ENCODE data around the gene MINDY4. TPM values are rescaled to one million over a fixed set of nuclear protein-coding genes. Genes with fewer than 3 reads are reported as not detected.

Gene MINDY4
- total and polyA plus RNA-seq, 10 of the 15 experiments (the other 5 are each of a cell fraction or from before 2014, with no cell fraction given) = 0.10 to 0.90 (median 0.40) TPM

DNA sequence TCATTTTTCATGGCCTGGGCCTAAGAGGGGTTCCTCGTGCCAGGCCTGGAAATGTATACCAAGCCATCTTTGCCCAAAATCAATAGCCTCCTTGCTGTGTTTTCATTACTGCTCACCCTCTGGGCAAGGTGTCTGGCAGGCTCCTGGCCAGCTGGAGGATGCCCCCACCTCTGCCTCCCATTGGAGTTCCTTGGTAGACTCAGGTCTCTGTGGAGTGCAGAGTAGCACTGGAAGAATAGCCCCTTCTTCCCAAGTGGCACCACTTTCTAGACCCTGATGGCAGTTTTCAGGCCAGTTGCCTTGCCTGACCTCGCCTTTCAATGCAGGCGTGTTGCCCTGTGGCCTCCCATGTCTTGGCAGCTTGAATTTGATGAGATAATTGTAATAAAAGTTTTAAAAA is 84.7 kb downstream of the MINDY4 start (continued):
- no peak for TF ChIP-seq RCOR1 (conservative IDR thresholded peaks at IDR 0.05; ENCODE audit: low read depth, low read length)
- no peak for TF ChIP-seq SUPT20H (IDR thresholded peaks at IDR 0.05; ENCODE audit: borderline replicate concordance, control insufficient read depth, low read depth, low read length)
- TF ChIP-seq E2F4 (IDR thresholded peaks at IDR 0.05; ENCODE audit: low read depth, low read length) = no peak
- TF ChIP-seq, protein P1, sequence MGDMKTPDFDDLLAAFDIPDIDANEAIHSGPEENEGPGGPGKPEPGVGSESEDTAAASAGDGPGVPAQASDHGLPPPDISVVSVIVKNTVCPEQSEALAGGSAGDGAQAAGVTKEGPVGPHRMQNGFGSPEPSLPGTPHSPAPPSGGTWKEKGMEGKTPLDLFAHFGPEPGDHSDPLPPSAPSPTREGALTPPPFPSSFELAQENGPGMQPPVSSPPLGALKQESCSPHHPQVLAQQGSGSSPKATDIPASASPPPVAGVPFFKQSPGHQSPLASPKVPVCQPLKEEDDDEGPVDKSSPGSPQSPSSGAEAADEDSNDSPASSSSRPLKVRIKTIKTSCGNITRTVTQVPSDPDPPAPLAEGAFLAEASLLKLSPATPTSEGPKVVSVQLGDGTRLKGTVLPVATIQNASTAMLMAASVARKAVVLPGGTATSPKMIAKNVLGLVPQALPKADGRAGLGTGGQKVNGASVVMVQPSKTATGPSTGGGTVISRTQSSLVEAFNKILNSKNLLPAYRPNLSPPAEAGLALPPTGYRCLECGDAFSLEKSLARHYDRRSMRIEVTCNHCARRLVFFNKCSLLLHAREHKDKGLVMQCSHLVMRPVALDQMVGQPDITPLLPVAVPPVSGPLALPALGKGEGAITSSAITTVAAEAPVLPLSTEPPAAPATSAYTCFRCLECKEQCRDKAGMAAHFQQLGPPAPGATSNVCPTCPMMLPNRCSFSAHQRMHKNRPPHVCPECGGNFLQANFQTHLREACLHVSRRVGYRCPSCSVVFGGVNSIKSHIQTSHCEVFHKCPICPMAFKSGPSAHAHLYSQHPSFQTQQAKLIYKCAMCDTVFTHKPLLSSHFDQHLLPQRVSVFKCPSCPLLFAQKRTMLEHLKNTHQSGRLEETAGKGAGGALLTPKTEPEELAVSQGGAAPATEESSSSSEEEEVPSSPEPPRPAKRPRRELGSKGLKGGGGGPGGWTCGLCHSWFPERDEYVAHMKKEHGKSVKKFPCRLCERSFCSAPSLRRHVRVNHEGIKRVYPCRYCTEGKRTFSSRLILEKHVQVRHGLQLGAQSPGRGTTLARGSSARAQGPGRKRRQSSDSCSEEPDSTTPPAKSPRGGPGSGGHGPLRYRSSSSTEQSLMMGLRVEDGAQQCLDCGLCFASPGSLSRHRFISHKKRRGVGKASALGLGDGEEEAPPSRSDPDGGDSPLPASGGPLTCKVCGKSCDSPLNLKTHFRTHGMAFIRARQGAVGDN (IDR thresholded peaks at IDR 0.05) = no peak
- no peak for TF ChIP-seq EED (IDR thresholded peaks at IDR 0.05; ENCODE audit: low read depth)
- TF ChIP-seq YBX1 (IDR thresholded peaks at IDR 0.05) = no peak
- TF ChIP-seq ZNF217 (IDR thresholded peaks at IDR 0.05) = no peak
- no peak for TF ChIP-seq HCFC1 (IDR thresholded peaks at IDR 0.05; ENCODE audit: low read length)
- TF ChIP-seq CHD1 (IDR thresholded peaks at IDR 0.05; ENCODE audit: low read depth, low read length) = no peak

- SMC1A ChIA-PET (ENCODE audit: uncharacterized antibody, unreplicated experiment) = no interaction called here
- TF ChIP-seq TARDBP (IDR thresholded peaks at IDR 0.05; ENCODE audit: borderline replicate concordance) = no peak
- no peak for TF ChIP-seq POLR2AphosphoS2 (IDR thresholded peaks at IDR 0.05; ENCODE audit: low read depth, low read length)
- TF ChIP-seq ESRRA (IDR thresholded peaks at IDR 0.05; ENCODE audit: low read length) = no peak
- TF ChIP-seq, protein P2, sequence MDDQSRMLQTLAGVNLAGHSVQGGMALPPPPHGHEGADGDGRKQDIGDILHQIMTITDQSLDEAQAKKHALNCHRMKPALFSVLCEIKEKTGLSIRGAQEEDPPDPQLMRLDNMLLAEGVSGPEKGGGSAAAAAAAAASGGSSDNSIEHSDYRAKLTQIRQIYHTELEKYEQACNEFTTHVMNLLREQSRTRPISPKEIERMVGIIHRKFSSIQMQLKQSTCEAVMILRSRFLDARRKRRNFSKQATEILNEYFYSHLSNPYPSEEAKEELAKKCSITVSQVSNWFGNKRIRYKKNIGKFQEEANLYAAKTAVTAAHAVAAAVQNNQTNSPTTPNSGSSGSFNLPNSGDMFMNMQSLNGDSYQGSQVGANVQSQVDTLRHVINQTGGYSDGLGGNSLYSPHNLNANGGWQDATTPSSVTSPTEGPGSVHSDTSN (IDR thresholded peaks at IDR 0.05; ENCODE audit: insufficient replicate concordance, low read depth, low read length) = no peak
- TF ChIP-seq ZZZ3 (IDR thresholded peaks at IDR 0.05; ENCODE audit: control insufficient read depth, insufficient read length, low read depth) = no peak
- no peak for TF ChIP-seq ATF2 (IDR thresholded peaks at IDR 0.05; ENCODE audit: low read length)
- TF ChIP-seq RCOR1 (conservative IDR thresholded peaks at IDR 0.05; ENCODE audit: low read depth, low read length) = no peak
- TF ChIP-seq CEBPB (IDR thresholded peaks at IDR 0.05; ENCODE audit: borderline replicate concordance in 1 of 2, low read depth in 2 of 2, low read length in 2 of 2) = no peak
- no peak for TF ChIP-seq ATF7 (IDR thresholded peaks at IDR 0.05; ENCODE audit: low read depth)
These were observed 87.4 kb downstream of the MINDY4 start for GRCh38 chr7:30858576-30858975.

More at GRCh38 chr7:30858576-30858975, 87.4 kb downstream of the MINDY4 start:
- intact Hi-C loops (cut with micrococcal nuclease; ENCODE audit: unreplicated experiment) (no loop called here), in situ Hi-C loops (cut with MboI) (no loop called here)
- no peak overlapping the region for H3K4me3 ChIP-seq
- no peaks in the 10 kb centered on the region for H3K79me2 ChIP-seq (ENCODE audit: control insufficient read depth, insufficient read depth, low read length)
- no peak overlapping the region for H3K27ac ChIP-seq (ENCODE audit: control insufficient read depth, insufficient read depth)
- FAIRE-seq = no peak
- no peaks in the 10 kb centered on the region for H3K4me1 ChIP-seq (ENCODE audit: control insufficient read depth, insufficient read depth, low read length)
- H3K27me3 ChIP-seq (replicated peaks in 1 of 2; ENCODE audit: control insufficient read depth in 2 of 2, insufficient read depth in 2 of 2, low read length in 1 of 2) = no peaks in the 10 kb centered on the region
- ChIA-PET POLR2A (no interaction called here), CTCF (interaction anchor here (0.9 kb wide), 1 partner anchor 34 kb away, joined by 3 read pairs; no protein-coding TSS in a partner anchor), RAD21 (ENCODE audit: unreplicated experiment) (no interaction called here)
- DNase-seq (ENCODE audit: low read depth, low spot score) = no peak
- 38% methylated on average over 2 of the region's 2 CpGs for WGBS (ENCODE audit: insufficient coverage, insufficient replicate concordance, low lambda C conversion rate, missing lambda C conversion rate)
- H3K36me3 ChIP-seq (ENCODE audit: control insufficient read depth in 2 of 2, insufficient read depth in 2 of 2, low read length in 1 of 2) = no peaks in the 10 kb centered on the region
- H2AFZ ChIP-seq (ENCODE audit: control insufficient read depth, low read depth, low read length) = no peak overlapping the region
- no peak overlapping the region for H3K9ac ChIP-seq (ENCODE audit: control insufficient read depth, insufficient read depth, low read length)
- no peak overlapping the region for H3K4me2 ChIP-seq (ENCODE audit: control insufficient read depth, insufficient read depth)
- no peak for ATAC-seq
- H4K20me1 ChIP-seq (ENCODE audit: control insufficient read depth, insufficient read depth) = no peaks in the 10 kb centered on the region; the same call in 1 of the 2 replicates
- H3K9me3 ChIP-seq (replicated peaks; ENCODE audit: control insufficient read depth, insufficient read depth, low read length) = no peaks in the 10 kb centered on the region
- no TSS peak for BruUV-seq (replicated peaks)
